ENCODE results near the gene ACAP1. TPM values are rescaled to one million over a fixed set of nuclear protein-coding genes. Genes with fewer than 3 reads are reported as not detected.
A peak's percentile ranks its signal among the peaks of the same experiment; 100 is the strongest.

Gene ACAP1
- total RNA-seq, 2 donors from 2014 or later, result 2.5 to 6.5 TPM

DNA sequence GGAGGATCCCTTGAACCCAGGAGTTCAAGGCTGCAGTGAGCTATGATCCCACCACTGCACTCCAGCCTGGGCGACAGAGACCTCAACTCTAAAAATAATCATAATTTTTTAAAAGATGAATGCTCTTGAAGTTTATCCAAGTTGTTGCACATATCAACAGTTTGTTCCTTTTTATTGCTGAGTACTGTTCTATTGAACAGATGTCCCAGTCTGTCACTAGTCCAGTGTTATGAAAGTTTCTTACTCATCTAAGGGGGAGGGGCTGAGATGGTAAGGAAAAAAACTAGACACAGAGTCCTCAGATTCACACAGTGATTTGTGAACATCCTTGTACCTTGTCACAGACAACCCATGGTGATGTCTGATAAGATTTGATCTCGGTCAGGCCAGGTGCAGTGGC lies 3.9 kb downstream of the ACAP1 start:
- no peaks in the 10 kb centered on the region for H3K27me3 ChIP-seq (replicated peaks; ENCODE audit: insufficient read depth)
- WGBS, result 32% methylated on average over 2 of the region's 2 CpGs
- intact Hi-C loops (cut with DNase I), result no loop called here
- DNase-seq (ENCODE audit: low spot score), result no peak
- TF ChIP-seq POLR2A (IDR thresholded peaks at IDR 0.05) (no peak), POLR2AphosphoS5 (IDR thresholded peaks at IDR 0.05) (peak; percentile 33)
- no peaks in the 10 kb centered on the region for H3K36me3 ChIP-seq
- H3K4me3 ChIP-seq, result no peak overlapping the region
- H3K27ac ChIP-seq, result no peak overlapping the region
- no peaks in the 10 kb centered on the region for H3K9me3 ChIP-seq
- H3K4me1 ChIP-seq (replicated peaks), result no peaks in the 10 kb centered on the region

DNA sequence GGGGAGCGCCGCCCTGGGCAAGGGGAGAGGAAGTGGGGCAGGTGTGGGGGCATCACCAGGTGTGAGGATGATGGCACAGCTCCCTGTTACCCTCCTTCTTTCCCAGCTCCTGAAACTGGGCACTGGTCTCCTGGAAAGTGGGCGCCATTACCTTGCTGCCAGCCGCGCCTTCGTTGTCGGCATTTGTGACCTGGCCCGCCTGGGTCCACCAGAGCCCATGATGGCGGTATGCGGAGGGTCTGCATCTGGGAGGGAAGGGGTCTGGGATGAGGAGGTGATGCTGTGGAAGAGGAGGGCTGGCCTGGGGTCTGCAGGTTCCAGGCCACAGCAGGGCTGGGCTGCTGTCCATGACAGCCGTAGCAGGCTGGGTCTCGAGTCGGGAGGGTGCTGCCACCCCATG lies 5.5 kb downstream of the ACAP1 start:
- intact Hi-C loops (cut with DNase I), result no loop called here
- no peak for DNase-seq (ENCODE audit: low spot score)
- WGBS, result 93% methylated on average over 13 of the region's 13 CpGs
- TF ChIP-seq POLR2AphosphoS5 (IDR thresholded peaks at IDR 0.05) (no peak), POLR2A (IDR thresholded peaks at IDR 0.05) (no peak)
- TF ChIP-seq, protein P1, sequence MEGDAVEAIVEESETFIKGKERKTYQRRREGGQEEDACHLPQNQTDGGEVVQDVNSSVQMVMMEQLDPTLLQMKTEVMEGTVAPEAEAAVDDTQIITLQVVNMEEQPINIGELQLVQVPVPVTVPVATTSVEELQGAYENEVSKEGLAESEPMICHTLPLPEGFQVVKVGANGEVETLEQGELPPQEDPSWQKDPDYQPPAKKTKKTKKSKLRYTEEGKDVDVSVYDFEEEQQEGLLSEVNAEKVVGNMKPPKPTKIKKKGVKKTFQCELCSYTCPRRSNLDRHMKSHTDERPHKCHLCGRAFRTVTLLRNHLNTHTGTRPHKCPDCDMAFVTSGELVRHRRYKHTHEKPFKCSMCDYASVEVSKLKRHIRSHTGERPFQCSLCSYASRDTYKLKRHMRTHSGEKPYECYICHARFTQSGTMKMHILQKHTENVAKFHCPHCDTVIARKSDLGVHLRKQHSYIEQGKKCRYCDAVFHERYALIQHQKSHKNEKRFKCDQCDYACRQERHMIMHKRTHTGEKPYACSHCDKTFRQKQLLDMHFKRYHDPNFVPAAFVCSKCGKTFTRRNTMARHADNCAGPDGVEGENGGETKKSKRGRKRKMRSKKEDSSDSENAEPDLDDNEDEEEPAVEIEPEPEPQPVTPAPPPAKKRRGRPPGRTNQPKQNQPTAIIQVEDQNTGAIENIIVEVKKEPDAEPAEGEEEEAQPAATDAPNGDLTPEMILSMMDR (IDR thresholded peaks at IDR 0.05), result no peak
- Histone ChIP-seq H3K27ac (no peak overlapping the region), H3K4me3 (no peak overlapping the region), H3K36me3 (no peaks in the 10 kb centered on the region), H3K9me3 (no peaks in the 10 kb centered on the region), H3K4me1 (replicated peaks) (no peaks in the 10 kb centered on the region), H3K27me3 (replicated peaks; ENCODE audit: insufficient read depth) (no peaks in the 10 kb centered on the region)

DNA sequence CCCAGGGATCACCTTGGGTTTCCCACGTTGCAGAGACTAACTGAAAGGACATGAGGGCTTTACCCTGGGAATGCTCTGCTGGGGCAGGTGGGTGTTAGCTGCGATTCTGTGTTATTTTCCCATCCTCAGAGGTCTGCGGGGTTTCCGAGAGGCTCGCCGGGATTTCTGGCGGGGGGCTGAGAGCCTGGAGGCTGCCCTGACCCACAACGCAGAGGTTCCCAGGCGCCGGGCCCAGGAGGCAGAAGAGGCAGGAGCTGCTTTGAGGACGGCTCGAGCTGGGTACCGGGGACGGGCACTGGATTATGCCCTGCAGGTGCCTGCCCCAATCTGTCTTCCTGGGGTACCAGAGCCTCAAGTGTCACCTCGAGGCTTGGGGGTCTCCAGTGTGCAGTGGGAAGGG lies 6.9 kb downstream of the ACAP1 start:
- Histone ChIP-seq H3K9me3 (no peaks in the 10 kb centered on the region), H3K4me1 (replicated peaks) (no peaks in the 10 kb centered on the region), H3K36me3 (no peaks in the 10 kb centered on the region), H3K4me3 (no peak overlapping the region), H3K27me3 (replicated peaks; ENCODE audit: insufficient read depth) (no peaks in the 10 kb centered on the region), H3K27ac (no peak overlapping the region)
- TF ChIP-seq, protein P1 (IDR thresholded peaks at IDR 0.05), result no peak
- TF ChIP-seq POLR2A (IDR thresholded peaks at IDR 0.05) (no peak), POLR2AphosphoS5 (IDR thresholded peaks at IDR 0.05) (no peak)
- no peak for DNase-seq (ENCODE audit: low spot score)
- WGBS, result 69% methylated on average over 15 of the region's 15 CpGs
- intact Hi-C loops (cut with DNase I), result no loop called here

DNA sequence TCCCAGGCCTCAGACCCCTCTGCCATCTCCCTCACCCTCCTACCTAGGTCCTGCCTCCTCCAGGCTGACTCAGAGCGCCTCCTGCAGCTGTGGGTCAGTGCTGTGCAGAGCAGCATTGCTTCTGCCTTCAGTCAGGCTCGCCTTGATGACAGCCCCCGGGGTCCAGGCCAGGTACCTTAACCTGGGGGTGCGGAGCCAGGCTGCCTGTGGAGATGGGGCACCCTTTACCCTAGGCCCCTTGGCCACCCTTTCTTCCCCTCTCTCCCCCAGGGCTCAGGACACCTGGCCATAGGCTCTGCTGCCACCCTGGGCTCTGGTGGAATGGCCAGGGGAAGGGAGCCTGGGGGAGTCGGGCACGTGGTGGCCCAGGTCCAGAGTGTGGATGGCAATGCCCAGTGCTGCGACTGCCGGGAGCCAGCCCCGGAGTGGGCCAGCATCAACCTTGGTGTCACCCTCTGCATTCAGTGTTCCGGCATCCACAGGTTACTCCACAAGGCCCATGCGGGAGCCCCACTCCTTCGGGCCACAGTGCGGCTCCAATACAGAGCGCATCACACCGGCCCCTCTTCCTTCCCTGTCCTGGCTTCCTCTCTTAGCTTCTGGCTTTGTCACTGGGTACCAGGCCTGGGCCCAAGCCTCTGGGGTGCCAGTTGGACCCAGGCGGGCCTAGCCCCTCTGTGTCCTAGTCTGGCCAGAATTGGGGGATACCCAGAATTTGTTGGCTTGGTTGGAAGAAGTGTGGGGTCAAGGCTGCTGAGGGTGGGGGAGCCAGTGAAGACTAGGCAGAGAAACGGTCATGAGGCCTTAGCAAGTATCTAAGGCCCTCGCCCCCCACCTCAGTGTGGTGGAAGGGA lies 10.7 kb downstream of the ACAP1 start:
- Histone ChIP-seq H3K27ac (no peak overlapping the region), H3K27me3 (replicated peaks; ENCODE audit: insufficient read depth) (no peaks in the 10 kb centered on the region), H3K36me3 (no peaks in the 10 kb centered on the region), H3K4me1 (replicated peaks) (peaks cover 5% of the 10 kb centered on the region), H3K9me3 (no peaks in the 10 kb centered on the region), H3K4me3 (no peak overlapping the region)
- no peak for TF ChIP-seq POLR2AphosphoS5 (IDR thresholded peaks at IDR 0.05)
- TF ChIP-seq, protein P1 (IDR thresholded peaks at IDR 0.05), result no peak
- TF ChIP-seq POLR2A (IDR thresholded peaks at IDR 0.05), result no peak
- DNase-seq (ENCODE audit: low spot score), result no peak
- intact Hi-C loops (cut with DNase I), result loop anchor here (5.0 kb wide), 1 partner anchor 495 kb away; no protein-coding TSS in a partner anchor
- 77% methylated on average over 18 of the region's 18 CpGs for WGBS

DNA sequence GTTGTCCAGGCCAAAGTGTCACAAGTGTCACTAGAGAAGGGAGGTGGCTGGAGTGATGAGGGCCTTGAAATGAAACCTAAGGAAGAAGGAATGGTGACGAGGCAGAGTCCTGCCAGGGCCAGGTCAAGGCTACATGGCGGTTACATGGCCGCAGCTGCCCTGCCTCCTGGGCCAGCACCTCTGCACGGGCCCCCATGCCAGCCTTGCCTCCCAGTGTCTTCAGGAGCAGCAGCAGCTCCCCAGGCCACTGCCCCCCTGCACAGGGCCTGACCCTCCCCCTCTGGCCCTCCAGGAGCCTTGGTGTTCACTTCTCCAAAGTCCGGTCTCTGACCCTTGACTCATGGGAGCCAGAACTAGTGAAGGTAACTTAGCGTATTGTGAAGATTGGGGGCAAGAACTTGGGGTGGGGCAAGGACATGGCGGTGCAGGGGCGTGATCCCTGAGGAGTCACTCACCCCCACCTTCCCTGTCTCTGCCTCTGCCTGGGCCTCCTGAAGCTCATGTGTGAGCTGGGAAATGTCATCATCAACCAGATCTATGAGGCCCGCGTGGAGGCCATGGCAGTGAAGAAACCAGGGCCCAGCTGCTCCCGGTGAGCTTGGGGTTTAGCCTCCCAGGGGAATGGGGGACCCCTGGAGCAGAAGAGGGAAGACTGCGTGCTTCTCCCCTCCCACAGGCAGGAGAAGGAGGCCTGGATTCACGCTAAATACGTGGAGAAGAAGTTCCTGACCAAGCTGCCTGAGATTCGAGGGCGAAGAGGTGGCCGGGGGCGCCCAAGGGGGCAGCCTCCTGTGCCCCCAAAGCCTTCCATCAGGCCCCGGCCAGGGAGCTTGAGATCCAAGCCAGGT lies 11.5 kb downstream of the ACAP1 start:
- H3K27ac ChIP-seq, result no peak overlapping the region
- H3K4me3 ChIP-seq, result no peak overlapping the region
- intact Hi-C loops (cut with DNase I), result loop anchor here (5.0 kb wide), 1 partner anchor 494 kb away; no protein-coding TSS in a partner anchor
- H3K27me3 ChIP-seq (replicated peaks; ENCODE audit: insufficient read depth), result no peaks in the 10 kb centered on the region
- 71% methylated on average over 19 of the region's 19 CpGs for WGBS
- H3K9me3 ChIP-seq, result no peaks in the 10 kb centered on the region
- TF ChIP-seq, protein P1 (IDR thresholded peaks at IDR 0.05), result no peak
- no peak for TF ChIP-seq POLR2A (IDR thresholded peaks at IDR 0.05)
- TF ChIP-seq POLR2AphosphoS5 (IDR thresholded peaks at IDR 0.05), result no peak
- no peak for DNase-seq (ENCODE audit: low spot score)
- no peaks in the 10 kb centered on the region for H3K36me3 ChIP-seq
- peaks cover 5% of the 10 kb centered on the region for H3K4me1 ChIP-seq (replicated peaks)
